GM23338 (cell line): ENCODE data around the gene TMEM185B. TPM values are rescaled to one million over a fixed set of nuclear protein-coding genes. Genes with fewer than 3 reads are reported as not detected.

Experiments
- ATAC-seq: fragments of 200-7000 bp; cut with Tn5 transposase; 3 replicates; pipeline ENCODE4 v1.9.1; 2020
- DNase-seq: peaks from one replicate; pipeline ENCODE4 v3.0.0-alpha.2; 2015; ENCODE audit warnings: low spot score
- H2AFZ ChIP-seq: fragments of 200-600 bp; sonication (generic); 2 replicates; pipeline ENCODE4 v1.8.0; 2016; ENCODE audit warnings: antibody characterized with exemption, mild to moderate bottlenecking, moderate library complexity
- H3F3A ChIP-seq: fragments of 200-600 bp; sonication (generic); replicated peaks from 2 replicates; pipeline ENCODE4 v1.8.0; 2017; ENCODE audit warnings: antibody characterized with exemption, mixed run types, low read depth
- H3K27ac ChIP-seq: fragments of 200-600 bp; sonication (generic); 2 replicates; pipeline ENCODE4 v1.6.1; 2016; ENCODE audit warnings: low read depth
- H3K27me3 ChIP-seq: fragments of 200-600 bp; sonication (generic); 2 replicates; pipeline ENCODE4 v1.8.0; 2016; ENCODE audit warnings: mild to moderate bottlenecking, mixed run types, moderate library complexity; ENCODE audit not compliant: insufficient read depth
- H3K36me3 ChIP-seq: fragments of 200-600 bp; sonication (generic); 2 replicates; pipeline ENCODE4 v1.8.0; 2016; ENCODE audit warnings: mild to moderate bottlenecking; ENCODE audit not compliant: insufficient read depth
- H3K4me1 ChIP-seq: fragments of 200-600 bp; sonication (generic); 2 replicates; pipeline ENCODE4 v1.8.0; 2016; ENCODE audit warnings: mild to moderate bottlenecking, moderate library complexity; ENCODE audit not compliant: insufficient read depth
- H3K4me2 ChIP-seq: fragments of 200-600 bp; sonication (generic); 2 replicates; pipeline ENCODE4 v1.7.1; 2017; ENCODE audit warnings: mixed run types
- H3K4me3 ChIP-seq: fragments of 200-600 bp; sonication (generic); 2 replicates; pipeline ENCODE4 v1.6.1; 2016; ENCODE audit warnings: mixed run types
- H3K79me2 ChIP-seq: fragments of 200-600 bp; sonication (generic); replicated peaks from 2 replicates; pipeline ENCODE4 v1.8.0; 2017; ENCODE audit warnings: mild to moderate bottlenecking; ENCODE audit not compliant: insufficient read depth
- H3K9me2 ChIP-seq: fragments of 200-600 bp; sonication (generic); 2 replicates; pipeline ENCODE4 v1.8.0; 2017; ENCODE audit not compliant: insufficient read depth
- H4K20me1 ChIP-seq: fragments of 200-600 bp; sonication (generic); replicated peaks from 2 replicates; pipeline ENCODE4 v1.8.0; 2017; ENCODE audit warnings: mild to moderate bottlenecking; ENCODE audit not compliant: insufficient read depth
- H3K27ac Mint-ChIP-seq: 2 replicates; pipeline ENCODE4 v1.8.0; 2020; ENCODE audit warnings: inconsistent platforms, mild to moderate bottlenecking, moderate library complexity, mixed read lengths
- H3K27me3 Mint-ChIP-seq: 3 replicates; pipeline ENCODE4 v1.8.0; 2022; ENCODE audit warnings: low read depth, mild to moderate bottlenecking, moderate library complexity, mixed read lengths, inconsistent platforms; ENCODE audit not compliant: insufficient read depth, poor library complexity
- H3K36me3 Mint-ChIP-seq: 3 replicates; pipeline ENCODE4 v1.8.0; 2021; ENCODE audit warnings: low read depth, mild to moderate bottlenecking, inconsistent platforms, moderate library complexity, mixed read lengths
- H3K4me1 Mint-ChIP-seq: 3 replicates; pipeline ENCODE4 v1.8.0; 2020; ENCODE audit warnings: mild to moderate bottlenecking, inconsistent platforms, mixed read lengths
- H3K4me3 Mint-ChIP-seq: 3 replicates; pipeline ENCODE4 v1.8.0; 2021; ENCODE audit warnings: moderate library complexity, mild to moderate bottlenecking, inconsistent platforms, mixed read lengths
- H3K9me3 Mint-ChIP-seq: 3 replicates; pipeline ENCODE4 v1.8.0; 2020; ENCODE audit warnings: moderate library complexity, mild to moderate bottlenecking, inconsistent platforms, mixed read lengths
- CREB1 ChIP-seq: fragments of 250-450 bp; sonication (Bioruptor Pico); IDR thresholded peaks from 2 replicates; pipeline ENCODE4 v1.5.0; 2020; ENCODE audit warnings: low read depth, mild to moderate bottlenecking, moderate library complexity
- EZH2 ChIP-seq: fragments of 200-600 bp; sonication (generic); IDR thresholded peaks from one replicate; pipeline ENCODE4 v1.8.0; 2017; ENCODE audit warnings: antibody characterized with exemption, mild to moderate bottlenecking, low read depth; ENCODE audit not compliant: unreplicated experiment
- EZH2phosphoT487 ChIP-seq: fragments of 200-600 bp; sonication (generic); IDR thresholded peaks from one replicate; pipeline ENCODE4 v1.8.1; 2018; ENCODE audit warnings: antibody characterized with exemption; ENCODE audit not compliant: unreplicated experiment
- JUNB ChIP-seq: IDR thresholded peaks from one replicate; pipeline ENCODE4 v1.6.1; 2016; ENCODE audit warnings: antibody characterized with exemption; ENCODE audit not compliant: unreplicated experiment
- NANOG ChIP-seq: IDR thresholded peaks from 2 replicates; pipeline ENCODE4 v1.6.1; 2016; ENCODE audit warnings: antibody characterized with exemption, borderline replicate concordance
- POLR2AphosphoS5 ChIP-seq: IDR thresholded peaks from 2 replicates; pipeline ENCODE4 v1.6.1; 2016; ENCODE audit warnings: antibody characterized with exemption, low read depth
- REST ChIP-seq: IDR thresholded peaks from one replicate; pipeline ENCODE4 v1.6.1; 2018; ENCODE audit warnings: antibody characterized with exemption; ENCODE audit not compliant: unreplicated experiment
- STAT1 ChIP-seq: IDR thresholded peaks from one replicate; pipeline ENCODE4 v1.6.1; 2016; ENCODE audit warnings: antibody characterized with exemption; ENCODE audit not compliant: unreplicated experiment
- ZNF114 ChIP-seq: fragments of 250-450 bp; sonication (Bioruptor Pico); IDR thresholded peaks from 2 replicates; pipeline ENCODE4 v1.5.0; 2020; ENCODE audit warnings: mild to moderate bottlenecking, moderate library complexity
- ZNF331 ChIP-seq: fragments of 250-450 bp; sonication (Bioruptor Pico); IDR thresholded peaks from 2 replicates; pipeline ENCODE4 v1.5.0; 2020; ENCODE audit warnings: low read depth, mild to moderate bottlenecking, moderate library complexity
- polyA plus RNA-seq: library from polyadenylated mRNA; unstranded; fragments of >200 nt; fragmentation: Nextera tagmentation; extraction: Ambion mirVana; gene quantifications from 2 replicates; pipeline ENCODE4 v1.2.1, GENCODE V29; 2016
- total RNA-seq: library from RNA; depleted of rRNA; stranded (reverse); fragments of >200 nt; shearing (Covaris generic); gene quantifications from 2 replicates; pipeline ENCODE4 v1.2.3, GENCODE V29; 2014
- TF ChIP-seq, protein P1 (sequence below): IDR thresholded peaks from 2 replicates; pipeline ENCODE4 v1.6.1; 2016; ENCODE audit warnings: antibody characterized with exemption
- TF ChIP-seq, protein P2 (sequence below): fragments of 250-450 bp; sonication (Bioruptor Pico); IDR thresholded peaks from 2 replicates; pipeline ENCODE4 v1.5.0; 2020; ENCODE audit warnings: mild to moderate bottlenecking, moderate library complexity
- TF ChIP-seq, protein P3 (sequence below), 2 experiments: fragments of 200-600 bp in 1 of 2; sonication (generic) in 1 of 2; conservative IDR thresholded peaks; 2 replicates each; pipeline versions ENCODE4 v1.5.1 to v1.6.1; 2016 to 2017; ENCODE audit warnings: antibody characterized with exemption in 2 of 2, low read depth in 2 of 2, mild to moderate bottlenecking in 2 of 2, moderate library complexity in 1 of 2

TMEM185B gene
- total and polyA plus RNA-seq, 2 experiments from 2014 or later = 3.9 to 24.4 TPM

GRCh38 chr2:120226316-120226715, 3.1 kb upstream of the TMEM185B start:
- Histone ChIP-seq H3F3A (no peaks in the 10 kb centered on the region), H3K36me3 (no peaks in the 10 kb centered on the region; the same call in 1 of the 2 replicates), H3K79me2 (peaks cover 6% of the 10 kb centered on the region), H4K20me1 (0 out of 2 replicates have a peak, but pooled peaks cover 6% of the 10 kb centered on the region), H2AFZ (no peak overlapping the region), H3K4me1 (no peaks in the 10 kb centered on the region; the same call in 1 of the 2 replicates), H3K9me2 (peaks cover 6% of the 10 kb centered on the region; the same call in 1 of the 2 replicates), H3K27ac (no peak overlapping the region), H3K4me2 (no peak overlapping the region), H3K27me3 (peaks cover 29% of the 10 kb centered on the region), H3K4me3 (no peak overlapping the region)
- TF ChIP-seq, protein P1, sequence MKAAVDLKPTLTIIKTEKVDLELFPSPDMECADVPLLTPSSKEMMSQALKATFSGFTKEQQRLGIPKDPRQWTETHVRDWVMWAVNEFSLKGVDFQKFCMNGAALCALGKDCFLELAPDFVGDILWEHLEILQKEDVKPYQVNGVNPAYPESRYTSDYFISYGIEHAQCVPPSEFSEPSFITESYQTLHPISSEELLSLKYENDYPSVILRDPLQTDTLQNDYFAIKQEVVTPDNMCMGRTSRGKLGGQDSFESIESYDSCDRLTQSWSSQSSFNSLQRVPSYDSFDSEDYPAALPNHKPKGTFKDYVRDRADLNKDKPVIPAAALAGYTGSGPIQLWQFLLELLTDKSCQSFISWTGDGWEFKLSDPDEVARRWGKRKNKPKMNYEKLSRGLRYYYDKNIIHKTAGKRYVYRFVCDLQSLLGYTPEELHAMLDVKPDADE = no peak
- TF ChIP-seq EZH2 (no peak), EZH2phosphoT487 (no peak), ZNF114 (CRISPR knock-in tag) (no peak), NANOG (no peak), STAT1 (no peak), REST (no peak), JUNB (no peak), CREB1 (CRISPR knock-in tag) (no peak), POLR2AphosphoS5 (no peak), ZNF331 (no peak)
- TF ChIP-seq, protein P2, sequence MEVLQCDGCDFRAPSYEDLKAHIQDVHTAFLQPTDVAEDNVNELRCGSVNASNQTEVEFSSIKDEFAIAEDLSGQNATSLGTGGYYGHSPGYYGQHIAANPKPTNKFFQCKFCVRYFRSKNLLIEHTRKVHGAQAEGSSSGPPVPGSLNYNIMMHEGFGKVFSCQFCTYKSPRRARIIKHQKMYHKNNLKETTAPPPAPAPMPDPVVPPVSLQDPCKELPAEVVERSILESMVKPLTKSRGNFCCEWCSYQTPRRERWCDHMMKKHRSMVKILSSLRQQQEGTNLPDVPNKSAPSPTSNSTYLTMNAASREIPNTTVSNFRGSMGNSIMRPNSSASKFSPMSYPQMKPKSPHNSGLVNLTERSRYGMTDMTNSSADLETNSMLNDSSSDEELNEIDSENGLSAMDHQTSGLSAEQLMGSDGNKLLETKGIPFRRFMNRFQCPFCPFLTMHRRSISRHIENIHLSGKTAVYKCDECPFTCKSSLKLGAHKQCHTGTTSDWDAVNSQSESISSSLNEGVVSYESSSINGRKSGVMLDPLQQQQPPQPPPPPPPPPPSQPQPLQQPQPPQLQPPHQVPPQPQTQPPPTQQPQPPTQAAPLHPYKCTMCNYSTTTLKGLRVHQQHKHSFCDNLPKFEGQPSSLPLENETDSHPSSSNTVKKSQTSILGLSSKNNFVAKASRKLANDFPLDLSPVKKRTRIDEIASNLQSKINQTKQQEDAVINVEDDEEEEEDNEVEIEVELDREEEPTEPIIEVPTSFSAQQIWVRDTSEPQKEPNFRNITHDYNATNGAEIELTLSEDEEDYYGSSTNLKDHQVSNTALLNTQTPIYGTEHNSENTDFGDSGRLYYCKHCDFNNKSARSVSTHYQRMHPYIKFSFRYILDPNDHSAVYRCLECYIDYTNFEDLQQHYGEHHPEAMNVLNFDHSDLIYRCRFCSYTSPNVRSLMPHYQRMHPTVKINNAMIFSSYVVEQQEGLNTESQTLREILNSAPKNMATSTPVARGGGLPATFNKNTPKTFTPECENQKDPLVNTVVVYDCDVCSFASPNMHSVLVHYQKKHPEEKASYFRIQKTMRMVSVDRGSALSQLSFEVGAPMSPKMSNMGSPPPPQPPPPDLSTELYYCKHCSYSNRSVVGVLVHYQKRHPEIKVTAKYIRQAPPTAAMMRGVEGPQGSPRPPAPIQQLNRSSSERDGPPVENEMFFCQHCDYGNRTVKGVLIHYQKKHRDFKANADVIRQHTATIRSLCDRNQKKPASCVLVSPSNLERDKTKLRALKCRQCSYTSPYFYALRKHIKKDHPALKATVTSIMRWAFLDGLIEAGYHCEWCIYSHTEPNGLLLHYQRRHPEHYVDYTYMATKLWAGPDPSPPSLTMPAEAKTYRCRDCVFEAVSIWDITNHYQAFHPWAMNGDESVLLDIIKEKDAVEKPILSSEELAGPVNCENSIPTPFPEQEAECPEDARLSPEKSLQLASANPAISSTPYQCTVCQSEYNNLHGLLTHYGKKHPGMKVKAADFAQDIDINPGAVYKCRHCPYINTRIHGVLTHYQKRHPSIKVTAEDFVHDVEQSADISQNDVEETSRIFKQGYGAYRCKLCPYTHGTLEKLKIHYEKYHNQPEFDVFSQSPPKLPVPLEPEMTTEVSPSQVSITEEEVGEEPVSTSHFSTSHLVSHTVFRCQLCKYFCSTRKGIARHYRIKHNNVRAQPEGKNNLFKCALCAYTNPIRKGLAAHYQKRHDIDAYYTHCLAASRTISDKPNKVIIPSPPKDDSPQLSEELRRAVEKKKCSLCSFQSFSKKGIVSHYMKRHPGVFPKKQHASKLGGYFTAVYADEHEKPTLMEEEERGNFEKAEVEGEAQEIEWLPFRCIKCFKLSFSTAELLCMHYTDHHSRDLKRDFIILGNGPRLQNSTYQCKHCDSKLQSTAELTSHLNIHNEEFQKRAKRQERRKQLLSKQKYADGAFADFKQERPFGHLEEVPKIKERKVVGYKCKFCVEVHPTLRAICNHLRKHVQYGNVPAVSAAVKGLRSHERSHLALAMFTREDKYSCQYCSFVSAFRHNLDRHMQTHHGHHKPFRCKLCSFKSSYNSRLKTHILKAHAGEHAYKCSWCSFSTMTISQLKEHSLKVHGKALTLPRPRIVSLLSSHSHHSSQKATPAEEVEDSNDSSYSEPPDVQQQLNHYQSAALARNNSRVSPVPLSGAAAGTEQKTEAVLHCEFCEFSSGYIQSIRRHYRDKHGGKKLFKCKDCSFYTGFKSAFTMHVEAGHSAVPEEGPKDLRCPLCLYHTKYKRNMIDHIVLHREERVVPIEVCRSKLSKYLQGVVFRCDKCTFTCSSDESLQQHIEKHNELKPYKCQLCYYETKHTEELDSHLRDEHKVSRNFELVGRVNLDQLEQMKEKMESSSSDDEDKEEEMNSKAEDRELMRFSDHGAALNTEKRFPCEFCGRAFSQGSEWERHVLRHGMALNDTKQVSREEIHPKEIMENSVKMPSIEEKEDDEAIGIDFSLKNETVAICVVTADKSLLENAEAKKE = no peak
- TF ChIP-seq, protein P3, sequence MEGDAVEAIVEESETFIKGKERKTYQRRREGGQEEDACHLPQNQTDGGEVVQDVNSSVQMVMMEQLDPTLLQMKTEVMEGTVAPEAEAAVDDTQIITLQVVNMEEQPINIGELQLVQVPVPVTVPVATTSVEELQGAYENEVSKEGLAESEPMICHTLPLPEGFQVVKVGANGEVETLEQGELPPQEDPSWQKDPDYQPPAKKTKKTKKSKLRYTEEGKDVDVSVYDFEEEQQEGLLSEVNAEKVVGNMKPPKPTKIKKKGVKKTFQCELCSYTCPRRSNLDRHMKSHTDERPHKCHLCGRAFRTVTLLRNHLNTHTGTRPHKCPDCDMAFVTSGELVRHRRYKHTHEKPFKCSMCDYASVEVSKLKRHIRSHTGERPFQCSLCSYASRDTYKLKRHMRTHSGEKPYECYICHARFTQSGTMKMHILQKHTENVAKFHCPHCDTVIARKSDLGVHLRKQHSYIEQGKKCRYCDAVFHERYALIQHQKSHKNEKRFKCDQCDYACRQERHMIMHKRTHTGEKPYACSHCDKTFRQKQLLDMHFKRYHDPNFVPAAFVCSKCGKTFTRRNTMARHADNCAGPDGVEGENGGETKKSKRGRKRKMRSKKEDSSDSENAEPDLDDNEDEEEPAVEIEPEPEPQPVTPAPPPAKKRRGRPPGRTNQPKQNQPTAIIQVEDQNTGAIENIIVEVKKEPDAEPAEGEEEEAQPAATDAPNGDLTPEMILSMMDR (conservative IDR thresholded peaks at IDR 0.05; ENCODE audit: low read depth in 2 of 2) = no peak
- no peak for ATAC-seq
- peaks cover 13% of the 10 kb centered on the region for H3K9me3 Mint-ChIP-seq
- no peak overlapping the region for H3K4me3 Mint-ChIP-seq
- no peak overlapping the region for H3K27ac Mint-ChIP-seq
- no peak for DNase-seq
- peaks cover 14% of the 10 kb centered on the region for H3K36me3 Mint-ChIP-seq
- peaks cover 35% of the 10 kb centered on the region for H3K27me3 Mint-ChIP-seq
- H3K4me1 Mint-ChIP-seq = peaks cover 15% of the 10 kb centered on the region; the same call in 2 of the 3 replicates
